Fibroblast of skin of back (primary cell): ENCODE data around the gene PCDHGA1.

ENCODE experiments used
- DNase-seq: peaks from one replicate; pipeline ENCODE4 v3.0.0-alpha.2; 2013

The PCDHGA1 gene

DNA sequence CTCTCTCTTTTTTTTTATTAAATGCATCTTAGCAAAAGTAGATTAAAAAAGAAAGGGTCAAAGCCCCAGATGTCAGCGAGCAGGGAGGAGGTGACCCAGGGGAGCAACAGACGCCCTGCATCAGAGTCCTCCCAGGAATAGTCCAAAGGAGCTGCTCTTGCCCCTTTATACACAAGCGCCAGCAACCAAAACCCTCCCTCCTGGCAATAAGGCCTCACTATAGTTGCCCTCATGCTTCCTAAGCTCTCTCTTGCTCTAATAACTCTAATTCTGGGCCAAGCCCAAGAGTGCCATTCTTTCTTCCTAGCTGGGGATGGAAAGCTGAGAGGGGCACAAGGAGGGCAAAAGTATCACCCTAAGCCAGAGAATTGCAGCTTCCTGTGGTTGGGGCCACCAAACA is 184.8 kb downstream of the PCDHGA1 start:
- DNase-seq: no peak

DNA sequence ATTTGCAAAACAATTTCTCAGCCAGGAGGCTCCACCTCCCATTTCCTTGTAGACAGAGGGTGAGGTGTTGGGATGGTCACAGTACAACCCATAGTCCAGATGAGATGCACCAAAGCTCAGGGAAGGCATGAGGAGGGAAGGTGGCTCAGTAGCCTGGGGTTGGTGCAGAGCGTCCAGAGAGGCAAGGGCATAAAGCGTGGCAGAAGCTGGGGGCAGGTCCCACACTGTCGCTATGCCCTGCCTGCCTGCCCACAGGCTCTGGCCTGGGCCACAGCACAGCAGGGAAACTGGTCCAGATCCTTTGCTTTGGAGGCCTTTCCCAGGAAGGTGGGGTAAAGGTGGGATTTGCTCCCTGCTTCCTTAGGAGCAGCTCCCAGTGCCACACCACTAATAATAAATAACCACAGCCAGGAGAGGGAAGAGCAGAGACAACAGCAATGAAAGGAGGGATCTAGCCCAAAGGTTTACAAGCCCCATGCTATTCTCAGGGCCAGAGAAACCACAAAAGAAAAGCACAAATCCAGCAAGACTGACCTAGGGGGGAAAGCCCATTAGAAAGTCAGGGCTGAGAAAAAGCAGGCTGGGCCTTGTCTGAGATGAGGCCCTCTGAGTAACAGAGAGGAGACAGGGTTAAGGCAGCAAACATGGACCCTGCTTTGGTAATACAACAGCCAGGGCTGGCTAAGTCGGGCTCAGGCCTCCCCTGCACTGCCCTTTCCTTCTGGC is 185.8 kb downstream of the PCDHGA1 start:
- peak; percentile 24 for DNase-seq

DNA sequence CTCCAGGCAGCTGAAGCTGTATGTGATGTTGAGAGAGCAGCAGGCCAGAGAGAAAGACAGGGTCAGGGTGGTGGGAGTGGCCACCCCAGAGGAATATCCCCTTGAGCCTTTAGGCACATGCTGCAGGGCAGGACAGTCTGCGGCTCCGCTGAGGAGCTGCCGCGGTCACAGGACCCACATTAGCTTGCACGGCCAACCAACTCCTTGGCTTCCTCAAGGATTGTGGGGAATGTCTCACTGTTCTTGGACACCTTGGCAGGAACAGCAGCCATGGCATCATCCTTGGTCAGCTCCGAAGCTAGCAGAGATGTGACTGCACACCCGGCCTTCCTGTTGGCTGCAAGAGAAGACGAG is 186.3 kb downstream of the PCDHGA1 start:
- no peak for DNase-seq

DNA sequence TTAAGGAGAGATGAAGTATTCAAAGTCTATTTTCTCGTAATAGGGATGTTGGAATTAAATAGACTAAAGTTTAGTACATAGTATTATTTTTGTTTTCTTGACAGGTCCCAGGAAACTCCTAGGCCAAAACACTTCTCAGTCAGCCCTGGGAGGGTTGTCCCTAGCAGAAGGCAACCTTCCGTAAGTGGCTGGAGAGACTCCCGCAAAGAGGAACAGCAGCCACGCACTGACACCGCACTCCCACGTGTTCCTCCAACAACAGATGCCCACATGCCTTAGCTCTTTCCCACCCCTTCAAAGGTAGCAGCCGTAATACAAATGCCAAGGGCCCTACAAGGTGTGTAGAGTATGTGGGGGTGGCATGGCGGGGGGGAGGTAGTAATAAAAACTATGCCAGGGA is 187.0 kb downstream of the PCDHGA1 start:
- no peak for DNase-seq

DNA sequence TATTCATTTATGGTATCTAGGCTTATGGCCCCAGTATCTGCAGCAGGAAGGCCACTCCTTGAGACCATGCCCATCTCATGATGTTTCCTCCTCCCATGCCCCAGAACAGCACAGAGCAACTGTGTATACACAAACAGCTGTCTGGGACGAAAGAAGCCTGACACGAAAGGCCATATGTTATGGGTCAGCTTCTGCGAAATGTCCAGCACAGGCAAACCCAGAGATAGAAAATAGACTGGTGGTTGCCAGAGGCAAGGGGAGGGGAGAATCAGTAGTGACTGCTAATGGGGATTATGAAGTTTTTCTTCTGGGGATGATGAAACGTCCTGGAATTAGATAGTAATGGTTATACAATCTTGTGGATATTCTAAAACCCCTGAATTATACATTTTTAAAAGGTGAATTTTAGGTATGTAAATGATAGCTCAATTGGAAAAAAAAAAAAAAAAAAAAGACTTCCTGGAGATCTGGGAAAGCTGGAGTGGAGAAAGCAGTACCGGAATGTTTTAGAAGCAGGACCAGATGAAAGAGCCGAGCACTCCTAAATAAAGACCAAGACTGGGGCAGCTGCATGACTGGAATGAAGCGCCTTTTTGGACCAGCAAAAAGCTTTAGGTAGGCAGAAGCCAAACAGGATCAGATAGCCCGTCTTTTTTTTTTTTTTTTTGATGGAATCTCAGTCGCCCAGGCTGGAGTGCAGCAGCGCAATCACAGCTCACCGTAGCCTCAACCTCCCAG is 187.7 kb downstream of the PCDHGA1 start:
- DNase-seq: peak; percentile 62

GRCh38 chr5:141518618-141519015 is 188.3 kb downstream of the PCDHGA1 start:
- peak; percentile 26 for DNase-seq

GRCh38 chr5:141519605-141520565 is 189.6 kb downstream of the PCDHGA1 start:
- no peak for DNase-seq

DNA sequence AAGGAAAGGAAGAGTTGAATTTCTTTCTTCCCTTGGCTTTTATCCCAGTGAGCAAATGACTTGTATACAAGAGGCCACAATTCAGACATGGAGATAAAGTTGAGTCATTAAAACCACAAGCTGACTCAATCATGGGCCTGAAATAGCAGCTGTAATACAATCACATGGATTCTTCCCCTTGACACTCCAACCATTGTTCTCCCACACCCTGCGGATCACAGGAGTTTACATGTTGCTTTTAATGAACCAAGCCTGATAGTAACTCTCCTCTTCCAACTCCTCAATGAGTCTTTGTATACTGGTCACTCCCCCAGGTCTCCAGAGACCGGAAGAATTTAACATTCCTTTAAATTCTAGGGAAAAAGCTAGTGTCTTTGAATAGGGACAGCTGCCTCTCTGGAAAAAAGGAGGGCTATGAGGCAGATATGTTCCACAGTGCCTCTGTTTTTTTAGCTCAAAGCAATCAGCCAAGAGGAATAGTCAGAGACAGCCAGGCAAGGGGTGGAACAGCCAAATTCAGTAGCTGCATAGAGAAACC is 191.0 kb downstream of the PCDHGA1 start:
- DNase-seq: peak; percentile 99

DNA sequence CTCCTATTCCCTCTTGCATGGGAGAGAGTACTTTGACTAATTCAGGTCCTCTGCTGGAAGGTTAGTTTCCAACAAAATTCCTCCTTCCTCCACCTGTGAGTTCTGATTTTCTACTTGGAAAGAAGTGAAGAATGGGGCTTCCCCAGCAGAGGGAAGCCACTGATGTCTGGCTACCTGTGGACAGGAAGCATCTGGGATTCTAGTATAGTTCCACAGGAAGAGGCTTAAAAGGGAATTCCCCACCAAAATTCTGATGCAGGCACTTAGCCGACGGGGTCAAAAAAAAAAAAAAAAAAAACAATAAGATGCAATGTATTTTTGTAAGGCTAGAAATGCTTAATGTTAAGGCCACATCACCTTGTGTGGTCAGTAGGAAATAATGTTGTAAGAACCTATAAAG is 192.0 kb downstream of the PCDHGA1 start:
- DNase-seq: no peak

GRCh38 chr5:141523991-141524390 is 193.7 kb downstream of the PCDHGA1 start:
- no peak for DNase-seq

GRCh38 chr5:141524604-141525597 is 194.6 kb downstream of the PCDHGA1 start:
- peak; percentile 97 for DNase-seq

GRCh38 chr5:141525653-141526052 is 195.3 kb downstream of the PCDHGA1 start:
- DNase-seq: no peak

- no peak for DNase-seq
These were observed 197.1 kb downstream of the PCDHGA1 start for GRCh38 chr5:141527426-141527825.

DNA sequence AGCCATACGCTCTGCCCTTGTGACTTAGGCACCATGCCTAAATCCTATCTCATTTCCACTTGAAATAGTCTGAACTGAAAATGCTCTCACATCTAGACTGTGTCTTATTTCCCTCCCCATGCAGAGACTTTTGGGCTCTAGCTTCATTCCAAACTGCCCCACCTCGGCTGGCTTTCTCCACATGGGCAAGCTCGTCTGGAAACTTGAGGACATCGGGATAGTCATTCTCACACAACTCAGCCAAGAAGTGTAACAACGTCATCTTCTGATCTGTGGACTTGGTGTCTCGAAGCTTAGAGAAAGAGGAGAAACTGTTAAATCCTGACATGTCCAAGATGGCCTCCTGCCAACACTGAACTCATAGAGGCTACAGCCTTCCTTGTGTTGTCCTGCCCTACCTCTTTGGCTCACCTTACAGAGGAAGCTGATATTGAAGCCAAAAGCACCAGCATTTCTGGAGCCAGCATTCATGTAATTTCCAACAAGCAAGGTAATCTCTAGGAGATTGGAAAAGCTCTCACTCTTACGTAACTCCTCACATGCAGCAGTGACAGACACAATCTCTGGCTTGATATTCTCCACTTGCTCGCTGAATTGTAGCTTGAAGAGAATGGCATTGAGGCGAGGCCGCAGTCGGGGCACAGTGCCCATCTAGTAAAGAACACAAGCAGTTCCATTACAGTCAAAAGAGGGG is 198.1 kb downstream of the PCDHGA1 start:
- DNase-seq: no peak

GRCh38 chr5:141529002-141529401 is 198.7 kb downstream of the PCDHGA1 start:
- peak; percentile 27 for DNase-seq

DNA sequence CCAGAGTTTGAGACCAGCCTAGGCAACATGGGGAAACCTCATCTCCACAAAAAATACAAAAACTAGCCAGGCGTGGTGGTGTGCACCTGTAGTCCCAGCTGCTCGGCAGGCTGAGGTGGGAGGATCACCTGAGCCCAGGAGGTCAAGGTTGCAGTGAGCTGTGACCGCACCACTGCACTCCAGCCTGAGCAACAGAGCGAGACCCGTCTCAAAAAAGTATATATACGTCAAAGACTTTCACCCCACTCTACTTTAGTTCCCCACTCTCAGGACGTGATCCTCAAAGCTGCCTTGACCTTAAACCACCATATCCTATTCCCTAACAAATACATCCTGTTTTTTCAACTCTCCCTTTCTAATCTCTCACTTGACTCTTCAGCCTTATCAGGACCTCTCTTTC is 199.6 kb downstream of the PCDHGA1 start:
- no peak for DNase-seq

- DNase-seq: no peak
These were observed 202.4 kb downstream of the PCDHGA1 start for GRCh38 chr5:141532726-141533125.

GRCh38 chr5:141533897-141534296 is 203.6 kb downstream of the PCDHGA1 start:
- DNase-seq: no peak

DNA sequence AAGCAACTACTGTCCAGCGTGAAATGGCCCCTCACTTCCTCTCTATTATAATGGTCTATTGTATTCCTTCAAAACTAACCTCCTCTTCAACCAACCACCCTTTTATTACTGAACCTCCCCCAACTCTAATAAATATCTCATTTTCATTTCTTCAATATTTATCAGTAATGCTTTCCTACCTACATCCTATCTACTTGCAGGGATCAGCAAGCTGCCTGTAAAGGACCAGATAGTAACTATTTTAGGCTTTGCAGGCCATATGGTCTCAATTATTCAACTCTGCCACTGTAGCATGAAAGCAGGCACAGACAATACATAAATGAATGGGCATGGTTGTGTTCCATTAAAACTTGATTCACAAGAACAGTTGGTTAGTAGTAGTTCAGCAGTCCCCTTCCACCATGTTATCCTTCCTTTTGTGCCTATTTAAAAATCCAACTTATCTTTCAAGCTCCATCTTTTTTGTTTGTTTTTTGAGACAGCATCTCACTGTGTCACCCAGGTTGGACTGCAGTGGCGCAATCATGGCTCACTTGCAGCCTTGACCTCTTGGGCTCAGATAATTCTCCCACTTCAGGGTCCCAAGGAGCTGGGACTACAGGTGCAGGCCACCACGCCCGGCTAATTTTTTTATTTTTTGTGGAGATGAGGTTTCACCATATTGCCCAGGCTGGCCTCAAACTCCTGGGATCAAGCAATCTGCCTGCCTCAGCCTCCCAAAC is 204.3 kb downstream of the PCDHGA1 start:
- no peak for DNase-seq

DNA sequence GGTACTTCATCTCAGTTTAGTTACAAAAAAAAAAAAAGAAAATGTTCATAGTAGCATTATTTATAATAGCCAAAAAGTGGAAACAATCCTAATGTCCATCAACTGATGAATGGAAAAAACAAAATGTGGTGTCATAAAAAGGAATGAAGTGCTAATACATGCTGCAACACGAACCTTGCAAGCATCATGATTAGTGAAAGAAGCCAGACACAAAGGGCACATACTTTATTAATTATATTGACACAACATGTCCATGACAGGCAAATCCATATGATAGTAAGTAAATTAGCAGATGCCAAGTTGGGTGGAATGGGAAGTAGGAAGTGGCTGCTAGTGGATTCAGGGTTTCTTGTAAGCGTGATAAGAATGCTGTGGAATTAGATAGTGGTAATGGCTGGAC is 212.7 kb downstream of the PCDHGA1 start:
- DNase-seq: no peak
